KMS-11 (cell line): Measurements from ENCODE around the gene PDZD11.

Experiments
- H2AFZ ChIP-seq: fragments of 200-600 bp; sonication (generic); 2 replicates; pipeline ENCODE4 v1.6.1; 2016; ENCODE audit warnings: antibody characterized with exemption, mixed run types, low read depth
- H3K27ac ChIP-seq: fragments of 200-600 bp; sonication (generic); 2 replicates; pipeline ENCODE4 v1.6.1; 2016; ENCODE audit warnings: mild to moderate bottlenecking, mixed run types
- H3K27me3 ChIP-seq: fragments of 200-600 bp; sonication (generic); 2 replicates; pipeline ENCODE4 v1.6.1; 2017; ENCODE audit warnings: mild to moderate bottlenecking, low read depth, mixed run types, moderate library complexity; ENCODE audit not compliant: insufficient read depth
- H3K36me3 ChIP-seq: fragments of 200-600 bp; sonication (generic); 2 replicates; pipeline ENCODE4 v1.6.1; 2017; ENCODE audit warnings: mild to moderate bottlenecking, mixed run types; ENCODE audit not compliant: insufficient read depth
- H3K4me1 ChIP-seq: fragments of 200-600 bp; sonication (generic); 2 replicates; pipeline ENCODE4 v1.6.1; 2016; ENCODE audit warnings: mild to moderate bottlenecking, low read depth, mixed run types; ENCODE audit not compliant: poor library complexity, severe bottlenecking
- H3K4me2 ChIP-seq: fragments of 200-600 bp; sonication (generic); 2 replicates; pipeline ENCODE4 v1.7.0; 2016; ENCODE audit warnings: mild to moderate bottlenecking, mixed run types
- H3K4me3 ChIP-seq: fragments of 200-600 bp; sonication (generic); IDR thresholded peaks from 2 replicates; pipeline ENCODE4 v1.6.1; 2017; ENCODE audit warnings: low read depth, low read length, mixed read lengths; ENCODE audit not compliant: insufficient read depth
- H3K79me2 ChIP-seq: fragments of 200-600 bp; sonication (generic); 2 replicates; pipeline ENCODE4 v1.6.1; 2016; ENCODE audit warnings: low read depth, mixed run types; ENCODE audit not compliant: insufficient read depth
- H3K9ac ChIP-seq: fragments of 200-600 bp; sonication (generic); 2 replicates; pipeline ENCODE4 v1.6.1; 2016; ENCODE audit warnings: mild to moderate bottlenecking, mixed run types
- H4K20me1 ChIP-seq: fragments of 200-600 bp; sonication (generic); 2 replicates; pipeline ENCODE4 v1.6.1; 2016; ENCODE audit warnings: mild to moderate bottlenecking, mixed run types; ENCODE audit not compliant: insufficient read depth
- CTCF ChIP-seq: fragments of 200-600 bp; sonication (generic); conservative IDR thresholded peaks from 2 replicates; pipeline ENCODE4 v1.6.1; 2017; ENCODE audit warnings: low read depth, mild to moderate bottlenecking, antibody characterized with exemption, low read length, moderate library complexity, mixed read lengths

PDZD11 gene, protein sequence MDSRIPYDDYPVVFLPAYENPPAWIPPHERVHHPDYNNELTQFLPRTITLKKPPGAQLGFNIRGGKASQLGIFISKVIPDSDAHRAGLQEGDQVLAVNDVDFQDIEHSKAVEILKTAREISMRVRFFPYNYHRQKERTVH

GRCh38 chrX:70289793-70290770, at the start of gene PDZD11, which contains the start of gene KIF4A:
PDZD11 (minus strand) TSS chrX:70289927; CDS start chrX:70289341, 586 bp downstream.
KIF4A (plus strand) TSS chrX:70290104; CDS start chrX:70290459, 355 bp downstream.
- Histone ChIP-seq H2AFZ (peak within 1 kb of the TSS; percentile 75), H3K36me3 (no peaks in the 10 kb centered on the region), H4K20me1 (no peaks in the 10 kb centered on the region), H3K4me3 (no peak within 1 kb of the TSS), H3K4me1 (peaks cover 19% of the 10 kb centered on the region), H3K27me3 (no peaks in the 10 kb centered on the region), H3K27ac (peak within 1 kb of the TSS; percentile 56; the same call in 1 of the 2 replicates), H3K4me2 (peak within 1 kb of the TSS; percentile 78), H3K9ac (peak within 1 kb of the TSS; percentile 44; the same call in 1 of the 2 replicates), H3K79me2 (peaks cover 5% of the 10 kb centered on the region; the same call in 1 of the 2 replicates)
- no peak for TF ChIP-seq CTCF

- Histone ChIP-seq H3K27me3 (no peaks in the 10 kb centered on the region), H4K20me1 (no peaks in the 10 kb centered on the region)
Observed at GRCh38 chrX:70338290-70338689, 48.6 kb upstream of the PDZD11 start.

GRCh38 chrX:70336767-70337166, 47.0 kb upstream of the PDZD11 start:
- no peak overlapping the region for H3K27ac ChIP-seq
- no peak overlapping the region for H3K4me3 ChIP-seq
- H3K36me3 ChIP-seq, result no peaks in the 10 kb centered on the region
- no peaks in the 10 kb centered on the region for H4K20me1 ChIP-seq
- H2AFZ ChIP-seq, result no peak overlapping the region
- H3K4me2 ChIP-seq, result no peak overlapping the region
- TF ChIP-seq CTCF, result no peak
- no peaks in the 10 kb centered on the region for H3K79me2 ChIP-seq
- H3K9ac ChIP-seq, result no peak overlapping the region
- H3K4me1 ChIP-seq, result peaks cover 17% of the 10 kb centered on the region
- H3K27me3 ChIP-seq, result no peaks in the 10 kb centered on the region

More at GRCh38 chrX:70338290-70338689, 48.6 kb upstream of the PDZD11 start:
- no peak overlapping the region for H3K4me3 ChIP-seq
- no peak overlapping the region for H3K27ac ChIP-seq
- TF ChIP-seq CTCF, result no peak
- H3K4me2 ChIP-seq, result no peak overlapping the region
- H3K36me3 ChIP-seq, result no peaks in the 10 kb centered on the region
- no peak overlapping the region for H2AFZ ChIP-seq
- H3K79me2 ChIP-seq, result no peaks in the 10 kb centered on the region
- peaks cover 17% of the 10 kb centered on the region for H3K4me1 ChIP-seq
- H3K9ac ChIP-seq, result no peak overlapping the region

DNA sequence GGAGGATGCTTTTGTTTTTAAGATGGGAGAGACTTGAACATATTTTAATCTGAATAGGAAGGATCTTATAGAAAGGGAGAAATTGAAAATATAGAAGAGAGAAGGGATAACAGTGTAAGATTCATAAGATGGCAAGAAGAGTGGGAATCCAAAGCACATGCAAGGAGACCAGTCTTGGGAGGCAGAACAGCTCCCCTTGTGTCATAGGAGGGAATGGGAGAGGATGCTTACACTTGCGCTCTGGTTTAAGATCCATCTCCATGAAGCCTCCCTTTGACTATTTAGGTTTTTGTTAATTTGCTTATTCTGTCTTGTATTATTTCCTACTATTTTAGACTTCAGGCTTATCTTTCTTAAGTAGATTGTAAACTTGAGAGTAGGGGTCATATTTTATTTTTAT, 42.9 kb upstream of the PDZD11 start:
- Histone ChIP-seq H3K27me3 (no peaks in the 10 kb centered on the region), H3K4me2 (no peak overlapping the region), H3K4me1 (peaks cover 17% of the 10 kb centered on the region), H2AFZ (no peak overlapping the region), H3K9ac (no peak overlapping the region), H4K20me1 (no peaks in the 10 kb centered on the region), H3K79me2 (no peaks in the 10 kb centered on the region), H3K27ac (no peak overlapping the region), H3K36me3 (no peaks in the 10 kb centered on the region), H3K4me3 (no peak overlapping the region)
- TF ChIP-seq CTCF, result no peak
